ENCODE measurements around the gene CCDC68.
"Not testable (repeated sequence)": the region's sequence is repeated elsewhere in the genome, so short reads cannot be mapped to it uniquely, and the experiment has no call there.

The CCDC68 gene

DNA sequence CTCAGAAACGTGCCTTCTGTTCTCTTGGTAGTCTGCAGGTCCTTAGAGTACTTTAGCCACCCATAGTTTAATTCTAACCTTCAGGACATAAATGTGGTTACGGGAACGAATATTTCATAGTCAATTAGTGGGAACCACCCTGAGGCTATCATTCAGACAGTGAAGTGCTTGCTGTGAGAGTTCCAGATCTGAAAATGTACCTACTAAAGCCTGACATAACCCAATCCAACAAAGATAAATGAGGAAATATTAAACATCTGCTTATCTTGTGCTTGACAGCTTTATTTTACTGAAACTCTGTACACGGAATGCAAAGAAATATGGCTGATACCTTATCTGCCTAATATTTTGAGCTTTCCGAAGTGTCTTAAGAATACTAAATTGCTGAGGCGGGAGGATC, 88.0 kb downstream of the CCDC68 start:
- no peak for DNase-seq

DNA sequence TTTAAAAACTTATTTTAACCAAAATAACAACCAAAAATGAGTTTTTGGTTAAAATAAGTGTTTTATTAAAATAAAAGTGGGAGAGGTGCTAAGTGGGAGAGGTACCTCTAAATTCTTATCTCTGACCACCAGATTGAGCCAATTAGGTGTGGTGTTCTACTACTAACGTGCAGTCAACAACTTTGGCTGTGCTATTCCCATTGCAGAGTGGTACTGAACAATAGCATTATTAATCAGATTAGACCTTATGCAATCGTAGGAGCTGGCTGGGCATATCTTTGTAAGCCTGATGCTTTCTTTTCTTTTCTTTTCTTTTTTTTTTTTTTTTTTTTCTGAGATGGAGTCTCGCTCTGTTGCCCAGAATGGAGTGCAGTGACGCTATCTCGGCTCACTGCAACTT, 92.1 kb downstream of the CCDC68 start:
- no peak for DNase-seq

DNA sequence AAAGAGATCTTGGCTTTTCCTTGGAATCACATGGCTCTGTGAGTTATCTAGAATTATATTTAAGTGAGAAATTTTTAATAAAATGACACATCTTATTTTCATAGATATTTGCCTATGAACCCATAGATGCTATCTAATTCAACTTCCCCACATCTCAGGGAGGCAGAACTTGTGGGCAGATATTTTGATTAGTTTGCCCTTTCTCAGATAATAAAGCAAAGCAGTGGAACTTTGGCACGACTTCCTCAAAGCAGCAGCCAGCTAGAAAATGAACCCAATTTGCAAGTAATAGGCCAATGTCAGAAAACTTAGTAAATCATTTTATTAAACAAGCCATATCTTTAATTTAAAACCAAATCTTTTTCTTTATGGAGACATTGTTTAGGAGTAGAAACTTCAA, 98.3 kb downstream of the CCDC68 start:
- no peak for DNase-seq

DNA sequence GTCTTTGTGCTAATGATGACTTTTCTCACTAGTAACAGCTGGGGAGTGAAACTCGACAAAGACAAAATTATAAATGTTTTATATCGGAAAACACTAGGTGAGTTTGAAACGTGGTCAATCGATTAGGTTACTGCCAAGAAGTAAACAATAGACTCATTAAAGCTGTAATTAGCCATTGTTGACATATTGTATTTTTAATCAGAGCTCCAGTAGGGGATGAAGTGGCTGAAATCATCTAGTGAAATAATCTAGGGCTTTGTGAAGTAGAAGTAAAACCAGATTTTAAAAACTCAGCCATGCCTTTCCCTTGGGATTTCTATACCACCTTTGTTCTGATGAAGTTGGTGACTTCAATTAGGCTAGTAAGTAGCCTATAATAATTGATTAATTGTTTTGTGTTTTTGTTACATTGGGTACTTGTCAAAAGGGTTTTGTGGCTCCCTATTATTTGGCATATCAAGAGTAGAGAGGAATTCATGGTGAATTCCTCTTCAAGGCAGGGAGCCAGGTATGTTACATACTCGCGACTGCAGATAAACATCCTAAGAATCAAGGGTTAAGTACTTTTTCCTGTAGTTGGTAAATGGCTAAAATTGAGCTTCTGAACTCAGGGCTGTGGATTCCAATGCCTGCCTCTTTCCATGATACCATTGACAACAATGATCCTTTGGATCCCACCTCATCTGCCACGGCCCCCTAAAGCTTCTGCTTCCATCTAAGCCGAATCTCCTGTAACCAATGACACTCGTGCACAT, 99.4 kb downstream of the CCDC68 start:
- no peak for DNase-seq

DNA sequence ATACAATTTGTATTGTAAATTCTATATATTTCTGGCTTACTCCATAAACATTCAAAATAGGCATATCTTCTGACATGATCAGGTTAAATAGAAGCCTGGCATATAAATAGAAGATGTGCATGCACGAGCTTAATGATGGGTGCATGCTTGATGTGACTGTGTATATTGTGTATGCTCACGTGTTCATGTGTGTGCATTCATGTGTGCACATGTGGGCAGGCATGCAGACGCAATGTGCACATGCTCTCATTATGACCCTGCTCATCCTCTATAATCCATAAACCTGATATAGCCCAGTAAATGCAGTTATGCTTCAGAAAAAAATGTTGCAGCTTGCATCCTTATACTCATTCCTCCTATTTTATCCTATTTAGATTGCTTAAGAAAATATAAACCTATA, 101.8 kb downstream of the CCDC68 start:
- DNase-seq = no peak

DNA sequence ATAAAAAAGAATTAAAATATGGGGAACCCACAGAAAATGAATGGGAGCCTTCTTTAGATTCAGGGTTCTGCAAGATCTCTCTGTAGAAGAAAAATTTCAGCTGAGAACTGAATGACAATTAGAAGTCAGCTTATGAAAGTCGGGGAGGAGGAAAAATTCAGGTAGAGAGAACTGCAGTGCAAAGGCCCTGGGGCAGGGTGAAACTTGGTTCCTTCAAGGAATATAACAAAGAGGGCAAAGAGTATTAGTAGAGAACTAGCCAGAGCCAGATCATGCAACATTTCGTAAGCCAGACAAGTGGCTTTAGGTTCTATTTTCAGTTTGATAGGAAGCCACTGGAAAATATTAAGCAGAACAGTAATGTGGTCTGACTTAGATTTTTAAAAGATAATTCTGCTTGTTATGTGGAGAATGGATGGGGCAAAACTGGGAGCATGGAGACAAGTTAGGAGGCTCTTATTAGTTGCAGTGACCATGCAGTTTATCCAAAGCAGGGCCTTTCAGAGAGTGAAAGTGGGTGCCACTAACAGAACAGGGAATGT, 103.1 kb downstream of the CCDC68 start:
- no peak for DNase-seq

DNA sequence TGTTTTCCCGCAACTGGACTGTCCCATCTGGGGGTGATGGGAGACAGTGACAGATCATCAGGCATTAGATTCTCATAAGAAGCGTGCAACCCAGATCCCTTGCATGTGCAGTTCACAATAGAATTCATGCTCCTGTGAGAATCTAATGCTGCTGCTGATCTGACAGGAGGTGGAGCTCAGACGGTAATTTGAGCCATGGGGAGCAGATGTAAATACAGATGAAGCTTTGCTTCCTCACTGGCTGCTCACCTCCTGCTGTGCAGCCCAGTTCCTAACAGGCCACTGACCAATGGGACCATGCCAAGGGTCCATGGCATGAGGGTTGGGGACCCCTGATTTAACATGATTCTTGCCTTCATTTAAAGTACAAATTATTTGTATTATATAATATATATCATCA, 104.2 kb downstream of the CCDC68 start:
- DNase-seq = not testable (repeated sequence)

DNA sequence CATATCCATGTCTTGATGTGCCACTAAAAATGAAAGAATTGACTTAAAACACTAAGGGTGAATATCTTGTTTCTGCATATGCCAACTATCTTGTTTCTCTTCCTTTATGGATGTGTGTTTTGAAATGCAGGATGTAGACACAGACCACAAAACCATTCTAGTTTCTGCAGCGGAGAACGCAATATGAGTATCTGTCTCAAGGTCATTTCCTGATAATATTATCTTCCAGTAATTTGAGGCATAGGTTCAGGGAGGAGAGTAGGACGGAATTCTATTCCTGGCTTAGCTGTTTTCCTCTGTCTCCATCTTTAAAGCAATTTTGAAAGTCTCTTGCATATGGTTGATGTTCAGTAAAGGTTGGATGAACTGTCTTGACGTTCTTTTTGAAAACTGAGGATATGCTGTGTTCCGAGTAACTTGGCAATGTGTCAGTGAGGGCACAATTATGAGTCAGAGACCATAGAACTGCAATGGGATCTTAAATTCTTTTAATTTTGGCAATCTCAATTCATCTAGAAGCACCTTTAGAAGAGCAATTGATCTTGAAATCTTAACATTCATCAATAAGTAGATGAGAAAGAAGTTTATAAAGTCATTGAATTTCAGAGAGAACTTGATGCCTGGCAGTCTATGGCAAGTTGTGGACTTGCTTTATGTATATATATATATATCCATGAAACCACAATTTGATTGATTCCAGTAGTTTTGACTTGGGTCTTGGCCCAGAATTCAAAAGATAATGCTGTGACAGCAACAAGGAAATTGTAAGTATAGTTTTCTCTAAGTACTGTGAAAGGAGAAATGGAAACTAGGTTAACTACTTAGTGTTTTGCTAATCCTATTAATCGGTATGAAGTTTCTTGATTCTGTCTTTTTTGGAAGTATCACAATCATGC, 106.2 kb downstream of the CCDC68 start:
- DNase-seq = no peak

Measured in NCI-H1436 (cell line).